GM19043 (cell line): ENCODE data around the gene NUMA1.

Source experiments
- ATAC-seq: cut with Tn5 transposase; IDR thresholded peaks from one replicate; pipeline ENCODE4 v1.9.1; 2021; ENCODE audit warnings: low read depth; ENCODE audit not compliant: unreplicated experiment

The NUMA1 gene

GRCh38 chr11:72002841-72003775, 77.2 kb downstream of the NUMA1 start:
- no peak for ATAC-seq

- ATAC-seq = no peak
These were observed 78.3 kb downstream of the NUMA1 start for GRCh38 chr11:72001834-72002591.

- ATAC-seq = no peak
These were observed 79.1 kb downstream of the NUMA1 start for GRCh38 chr11:72001285-72001684.

GRCh38 chr11:72000202-72000867, 80.0 kb downstream of the NUMA1 start:
- no peak for ATAC-seq

- no peak for ATAC-seq
These were observed 80.5 kb downstream of the NUMA1 start for GRCh38 chr11:71999798-72000197.

DNA sequence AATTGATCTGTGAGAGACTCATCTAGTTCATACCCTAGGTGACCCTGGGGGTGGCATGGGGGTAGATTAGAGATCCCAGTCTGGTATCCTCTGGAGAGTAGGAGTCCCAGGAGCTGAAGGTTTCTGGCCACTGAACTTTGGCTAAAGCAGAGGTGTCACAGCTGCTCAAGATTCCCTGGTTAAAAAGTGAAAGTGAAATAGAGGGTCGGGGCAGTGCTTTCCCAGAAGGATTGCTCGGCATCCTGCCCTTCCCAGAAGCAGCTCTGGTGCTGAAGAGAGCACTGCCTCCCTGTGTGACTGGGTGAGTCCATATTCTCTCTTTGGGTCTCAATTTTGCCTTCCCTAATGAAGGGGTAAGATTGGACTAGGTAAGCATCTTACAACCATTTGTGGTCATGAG, 81.0 kb downstream of the NUMA1 start:
- ATAC-seq = no peak

- peak; percentile 52 for ATAC-seq
These were observed 81.6 kb downstream of the NUMA1 start, which contains the start of gene IL18BP for GRCh38 chr11:71998649-71999310. IL18BP (plus strand) TSS chr11:71998909; CDS start chr11:71999985, 1,076 bp downstream.

DNA sequence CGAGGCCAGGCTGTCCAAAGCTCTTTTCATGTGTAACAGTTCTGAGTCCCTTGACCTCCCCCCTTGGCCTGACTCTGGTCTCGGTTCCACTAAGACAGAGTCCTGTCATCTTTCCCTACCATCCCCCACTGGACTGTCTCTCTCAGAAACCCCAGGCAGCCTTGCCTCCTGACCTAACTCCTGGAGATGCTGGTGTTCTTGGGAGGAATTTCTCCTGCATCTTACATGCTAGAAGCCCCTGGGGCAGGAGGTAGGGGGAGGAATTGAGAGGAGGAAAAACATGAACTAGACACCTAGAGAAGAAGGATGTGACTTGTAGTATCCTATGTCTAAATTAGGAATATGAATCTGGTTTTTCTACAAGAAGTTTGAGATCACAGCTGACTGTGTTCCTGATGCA, 82.3 kb downstream of the NUMA1 start:
- no peak for ATAC-seq

DNA sequence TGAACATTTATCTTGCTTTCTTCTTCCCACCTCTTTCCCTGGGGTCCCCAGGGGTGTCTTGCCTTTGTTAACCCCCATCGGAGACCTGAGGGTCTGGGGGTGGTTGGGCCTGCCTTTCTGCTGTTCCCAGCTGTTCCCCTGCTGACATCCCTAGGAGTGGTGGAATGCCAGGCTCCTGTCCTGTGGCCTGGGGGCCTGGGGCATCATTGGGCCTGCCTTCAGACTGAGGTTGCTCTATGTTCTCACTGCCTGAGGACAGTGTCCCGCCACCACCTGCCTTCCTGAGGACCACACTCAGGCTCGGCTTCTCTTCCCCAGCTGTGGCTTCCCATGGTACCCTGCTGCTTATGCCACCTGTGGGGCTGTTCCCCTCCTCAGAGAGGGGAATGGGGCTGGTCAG, 82.7 kb downstream of the NUMA1 start:
- ATAC-seq = no peak

DNA sequence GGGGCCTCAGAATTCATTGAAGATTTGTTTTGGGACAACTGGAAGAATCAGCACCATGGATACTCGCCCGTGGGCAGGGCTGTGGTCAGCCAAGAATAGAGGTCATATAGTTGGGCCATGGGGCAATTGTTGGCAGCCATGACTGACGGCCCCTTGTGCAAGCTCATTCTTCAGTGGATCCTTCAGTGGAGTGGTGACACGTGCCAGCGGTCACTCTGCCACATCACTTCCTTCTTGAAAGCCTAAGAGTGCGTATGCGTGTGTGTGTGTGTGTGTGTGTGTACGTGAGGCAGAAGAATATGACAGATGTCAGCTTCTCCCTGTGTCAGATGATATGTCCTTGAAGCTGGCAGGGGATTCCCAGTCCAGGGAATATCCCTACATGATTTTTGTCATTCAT, 83.4 kb downstream of the NUMA1 start:
- no peak for ATAC-seq

- ATAC-seq = no peak
These were observed 83.8 kb downstream of the NUMA1 start for GRCh38 chr11:71996517-71996916.

- ATAC-seq = no peak
These were observed 84.5 kb downstream of the NUMA1 start for GRCh38 chr11:71995726-71996291.

- no peak for ATAC-seq
These were observed 85.6 kb downstream of the NUMA1 start for GRCh38 chr11:71994786-71995185.

DNA sequence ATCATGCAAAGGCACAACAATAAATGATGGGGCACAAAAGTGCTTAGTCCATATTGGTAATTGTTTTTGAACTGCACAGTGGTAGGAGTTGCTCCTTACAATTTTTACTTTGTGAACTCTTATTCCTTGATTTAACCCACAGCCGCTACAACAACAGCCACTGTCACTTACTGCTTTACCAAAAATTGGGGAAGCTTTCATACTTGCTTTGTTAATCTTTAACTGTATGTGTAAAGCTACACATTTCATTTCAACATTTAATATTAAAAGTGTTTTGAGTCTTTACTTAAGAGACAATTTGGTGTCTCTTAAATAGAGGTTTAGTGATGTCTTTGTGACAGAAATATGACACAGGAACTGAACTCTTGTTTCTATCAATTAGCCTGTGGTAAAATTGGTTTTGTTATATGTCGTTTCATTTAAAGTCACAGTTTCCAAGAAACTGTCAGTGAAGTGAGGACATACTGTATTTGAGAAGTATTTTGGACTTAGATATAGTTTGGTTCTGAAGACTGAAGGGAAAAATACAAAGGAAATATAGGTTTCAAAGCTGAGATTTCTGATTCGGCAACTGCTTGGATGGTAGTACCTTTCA, 88.1 kb downstream of the NUMA1 start:
- ATAC-seq = no peak

GRCh38 chr11:71991494-71991893, 88.8 kb downstream of the NUMA1 start:
- peak; percentile 84 for ATAC-seq

DNA sequence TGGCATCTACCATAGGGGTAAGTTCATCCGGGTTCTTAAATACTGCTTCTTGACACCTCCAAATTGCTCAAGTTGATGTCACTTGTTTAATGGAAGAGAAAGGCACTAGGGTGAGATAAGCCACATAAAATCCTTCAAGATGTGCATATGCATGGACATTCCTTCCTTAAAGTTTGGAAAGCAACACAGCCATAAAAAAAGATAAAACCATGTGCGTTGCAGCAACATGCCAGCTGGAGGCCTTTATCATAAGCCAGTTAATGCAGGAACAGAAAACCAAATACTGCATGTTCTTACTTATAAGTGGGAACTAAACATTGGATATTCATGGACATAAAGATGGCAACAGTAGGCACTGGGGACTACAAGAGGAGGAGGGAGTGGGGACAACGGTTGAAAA, 89.6 kb downstream of the NUMA1 start:
- ATAC-seq = no peak

GRCh38 chr11:71988050-71988449, 92.3 kb downstream of the NUMA1 start:
- ATAC-seq = no peak

GRCh38 chr11:71987521-71987920, 92.8 kb downstream of the NUMA1 start:
- no peak for ATAC-seq

GRCh38 chr11:71986131-71986530, 94.2 kb downstream of the NUMA1 start:
- no peak for ATAC-seq

GRCh38 chr11:71979602-71980001, 100.7 kb downstream of the NUMA1 start:
- ATAC-seq = no peak
